ENCODE data around the gene RGS18.
"Not testable (repeated sequence)": the region's sequence is repeated elsewhere in the genome, so short reads cannot be mapped to it uniquely, and the experiment has no call there.

DNA sequence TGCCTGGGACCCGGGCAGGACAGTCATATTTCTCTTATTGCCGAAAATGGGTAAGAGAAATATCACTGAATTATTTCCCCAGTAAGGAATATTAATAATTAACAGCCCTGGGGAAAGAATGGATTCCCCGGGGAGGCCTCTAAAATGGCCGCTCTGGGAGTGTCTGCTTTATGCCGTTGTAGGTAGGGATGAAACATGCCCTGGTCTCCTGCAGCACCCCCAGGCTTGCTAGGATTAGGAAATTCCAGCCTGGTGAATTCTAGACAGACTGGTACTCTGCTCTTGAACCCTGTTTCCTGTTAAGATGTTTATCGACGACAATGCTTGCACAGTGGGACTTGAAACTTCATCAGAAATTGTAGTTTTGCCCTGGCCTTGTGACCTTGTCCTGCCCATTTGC, 6.7 kb downstream of the RGS18 start:
- not testable (repeated sequence) for TF ChIP-seq POLR2AphosphoS5, POLR2A (IDR thresholded peaks at IDR 0.05)
- TF ChIP-seq, protein P1, sequence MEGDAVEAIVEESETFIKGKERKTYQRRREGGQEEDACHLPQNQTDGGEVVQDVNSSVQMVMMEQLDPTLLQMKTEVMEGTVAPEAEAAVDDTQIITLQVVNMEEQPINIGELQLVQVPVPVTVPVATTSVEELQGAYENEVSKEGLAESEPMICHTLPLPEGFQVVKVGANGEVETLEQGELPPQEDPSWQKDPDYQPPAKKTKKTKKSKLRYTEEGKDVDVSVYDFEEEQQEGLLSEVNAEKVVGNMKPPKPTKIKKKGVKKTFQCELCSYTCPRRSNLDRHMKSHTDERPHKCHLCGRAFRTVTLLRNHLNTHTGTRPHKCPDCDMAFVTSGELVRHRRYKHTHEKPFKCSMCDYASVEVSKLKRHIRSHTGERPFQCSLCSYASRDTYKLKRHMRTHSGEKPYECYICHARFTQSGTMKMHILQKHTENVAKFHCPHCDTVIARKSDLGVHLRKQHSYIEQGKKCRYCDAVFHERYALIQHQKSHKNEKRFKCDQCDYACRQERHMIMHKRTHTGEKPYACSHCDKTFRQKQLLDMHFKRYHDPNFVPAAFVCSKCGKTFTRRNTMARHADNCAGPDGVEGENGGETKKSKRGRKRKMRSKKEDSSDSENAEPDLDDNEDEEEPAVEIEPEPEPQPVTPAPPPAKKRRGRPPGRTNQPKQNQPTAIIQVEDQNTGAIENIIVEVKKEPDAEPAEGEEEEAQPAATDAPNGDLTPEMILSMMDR (IDR thresholded peaks at IDR 0.05 in 8 of 11, conservative IDR thresholded peaks at IDR 0.05 in 3 of 11): not testable (repeated sequence)

Data from spleen (tissue), 7 donors.